H1 (cell line): ENCODE data around the gene ADAMTS20. TPM values are rescaled to one million over a fixed set of nuclear protein-coding genes. Genes with fewer than 3 reads are reported as not detected.

Experiments used
- CTCF ChIA-PET: fragments of 300-600 bp; sonication (Branson Sonifier 250); formaldehyde crosslinking; loops from one replicate; lab custom pipeline; 2021; ENCODE audit not compliant: partially characterized antibody; lab: Charles Lee
- POLR2A ChIA-PET: fragments of 300-600 bp; sonication (Branson Sonifier 250); formaldehyde crosslinking; loops from one replicate; lab custom pipeline; 2021; ENCODE audit warnings: inconsistent platforms; ENCODE audit not compliant: partially characterized antibody; lab: Charles Lee
- DNase-seq, 2 experiments: peaks; one replicate each; pipeline versions ENCODE4 v3.0.0 to v3.0.0-alpha.2; 2010 to 2022; ENCODE audit warnings: low spot score in 2 of 2, low read depth in 1 of 2, mixed read lengths in 1 of 2
- FAIRE-seq: peaks from 2 replicates; lab custom pipeline; 2011; peaks lifted over from hg19 to GRCh38; lab: Jason Lieb, UNC
- H2AFZ ChIP-seq: 2 replicates; pipeline ENCODE4 v1.8.1; 2012; ENCODE audit warnings: low read length, inconsistent platforms
- H2AK5ac ChIP-seq: 2 replicates; pipeline ENCODE4 v1.6.1; 2013; ENCODE audit warnings: low read depth, low read length
- H2BK120ac ChIP-seq: replicated peaks from 2 replicates; pipeline ENCODE3; 2013; ENCODE audit warnings: low read depth, low read length, inconsistent platforms
- H2BK12ac ChIP-seq: 2 replicates; pipeline ENCODE4 v1.6.1; 2013; ENCODE audit warnings: low read depth, low read length
- H2BK15ac ChIP-seq: 2 replicates; pipeline ENCODE4 v1.6.1; 2013; ENCODE audit warnings: low read length
- H2BK20ac ChIP-seq: 2 replicates; pipeline ENCODE4 v1.6.1; 2013; ENCODE audit warnings: low read length
- H2BK5ac ChIP-seq: 2 replicates; pipeline ENCODE4 v1.6.1; 2013; ENCODE audit warnings: low read depth, low read length
- H3K14ac ChIP-seq: 2 replicates; pipeline ENCODE4 v1.6.1; 2013; ENCODE audit warnings: inconsistent platforms; ENCODE audit not compliant: insufficient read length
- H3K18ac ChIP-seq: 2 replicates; pipeline ENCODE4 v1.6.1; 2013; ENCODE audit warnings: low read length; ENCODE audit errors: extremely low read depth
- H3K23ac ChIP-seq: 2 replicates; pipeline ENCODE4 v1.6.1; 2013; ENCODE audit warnings: inconsistent platforms; ENCODE audit not compliant: insufficient read length
- H3K23me2 ChIP-seq: 2 replicates; pipeline ENCODE4 v1.6.1; 2013; ENCODE audit warnings: low read depth, low read length
- H3K27ac ChIP-seq: 2 replicates; pipeline ENCODE4 v1.6.1; 2011; ENCODE audit warnings: low read depth, low read length, inconsistent platforms
- H3K27me3 ChIP-seq, 4 experiments: replicated peaks in 1 of 4; 1 replicate in 1 of 4; 2 replicates in 3 of 4; pipeline versions ENCODE4 v1.6.1 to v1.8.1; 2011 to 2013; ENCODE audit warnings: low read length in 3 of 4, mild to moderate bottlenecking in 3 of 4, inconsistent platforms in 2 of 4, mixed read lengths in 2 of 4, moderate library complexity in 1 of 4; ENCODE audit not compliant: control insufficient read depth in 3 of 4, insufficient read depth in 3 of 4; ENCODE audit errors: extremely low read depth in 1 of 4
- H3K36me3 ChIP-seq, 4 experiments: 2 replicates each; pipeline versions ENCODE4 v1.6.1 to v1.8.1; 2011 to 2013; ENCODE audit warnings: mild to moderate bottlenecking in 4 of 4, low read length in 3 of 4, moderate library complexity in 2 of 4, control low read depth in 1 of 4, inconsistent platforms in 1 of 4; ENCODE audit not compliant: insufficient read depth in 4 of 4, control insufficient read depth in 2 of 4
- H3K4ac ChIP-seq: replicated peaks from 2 replicates; pipeline ENCODE3; 2013; ENCODE audit warnings: low read length, low read depth, mixed read lengths, inconsistent platforms; ENCODE audit not compliant: insufficient read length
- H3K4me1 ChIP-seq, 4 experiments: replicated peaks in 1 of 4; 1 replicate in 1 of 4; 2 replicates in 3 of 4; pipeline versions ENCODE4 v1.6.1 to v1.8.1; 2011 to 2013; ENCODE audit warnings: low read length in 3 of 4, inconsistent platforms in 2 of 4, mixed read lengths in 1 of 4; ENCODE audit not compliant: insufficient read depth in 4 of 4, control insufficient read depth in 3 of 4
- H3K4me2 ChIP-seq, 2 experiments: 2 replicates each; pipeline versions ENCODE4 v1.6.1 to v1.8.1; 2011 to 2013; ENCODE audit warnings: low read depth in 2 of 2, low read length in 2 of 2, control low read depth in 1 of 2, inconsistent platforms in 1 of 2, mild to moderate bottlenecking in 1 of 2; ENCODE audit not compliant: insufficient read depth in 1 of 2
- H3K4me3 ChIP-seq, 4 experiments: fragments of 200-600, 300-600 bp in 1 of 4; sonication (generic), shearing (Covaris generic), sonication (Bioruptor Twin) in 1 of 4; 2 replicates each; pipeline versions ENCODE4 v1.5.1 to v1.8.1; 2011 to 2016; ENCODE audit warnings: low read length in 4 of 4, low read depth in 3 of 4, control low read depth in 2 of 4, inconsistent platforms in 2 of 4, mild to moderate bottlenecking in 2 of 4, mixed read lengths in 1 of 4, moderate library complexity in 1 of 4; ENCODE audit not compliant: insufficient read depth in 2 of 4; ENCODE audit errors: extremely low read depth in 1 of 4
- H3K56ac ChIP-seq: replicated peaks from 2 replicates; pipeline ENCODE3; 2013; ENCODE audit warnings: low read depth, mild to moderate bottlenecking, mixed read lengths, low read length, inconsistent platforms; ENCODE audit not compliant: insufficient read length
- H3K79me1 ChIP-seq: 2 replicates; pipeline ENCODE4 v1.6.1; 2013; ENCODE audit warnings: low read depth, low read length, control low read depth
- H3K79me2 ChIP-seq, 2 experiments: 2 replicates each; pipeline versions ENCODE4 v1.6.1 to v1.8.1; 2012 to 2013; ENCODE audit warnings: low read length in 2 of 2, mild to moderate bottlenecking in 2 of 2, inconsistent platforms in 1 of 2; ENCODE audit not compliant: insufficient read depth in 2 of 2, control insufficient read depth in 1 of 2
- H3K9ac ChIP-seq, 4 experiments: replicated peaks in 1 of 4; 1 replicate in 1 of 4; 2 replicates in 3 of 4; pipeline versions ENCODE4 v1.6.1 to v1.8.1; 2011 to 2013; ENCODE audit warnings: low read depth in 3 of 4, low read length in 3 of 4, control low read depth in 2 of 4, mild to moderate bottlenecking in 2 of 4, moderate library complexity in 2 of 4, inconsistent platforms in 1 of 4; ENCODE audit errors: extremely low read depth in 1 of 4
- H3K9me3 ChIP-seq, 2 experiments: 2 replicates each; pipeline versions ENCODE4 v1.6.1 to v1.8.1; 2012 to 2013; ENCODE audit warnings: mild to moderate bottlenecking in 2 of 2, moderate library complexity in 2 of 2, control low read depth in 1 of 2, inconsistent platforms in 1 of 2, low read depth in 1 of 2, low read length in 1 of 2, mixed read lengths in 1 of 2; ENCODE audit not compliant: insufficient read depth in 2 of 2
- H4K20me1 ChIP-seq, 2 experiments: replicated peaks in 1 of 2; 2 replicates each; pipeline versions ENCODE3 to v1.8.1; 2011 to 2013; ENCODE audit warnings: inconsistent platforms in 2 of 2, low read length in 2 of 2, mild to moderate bottlenecking in 1 of 2; ENCODE audit not compliant: insufficient read depth in 2 of 2, control insufficient read depth in 1 of 2
- H4K5ac ChIP-seq: 2 replicates; pipeline ENCODE4 v1.6.1; 2013; ENCODE audit warnings: low read length, low read depth, mixed read lengths, inconsistent platforms; ENCODE audit not compliant: insufficient read length
- H4K8ac ChIP-seq: 2 replicates; pipeline ENCODE4 v1.8.0; 2013; ENCODE audit warnings: mild to moderate bottlenecking, moderate library complexity, low read length, inconsistent platforms; ENCODE audit not compliant: insufficient read depth; ENCODE audit errors: extremely low read depth
- H4K91ac ChIP-seq: replicated peaks from 2 replicates; pipeline ENCODE3; 2013; ENCODE audit warnings: low read length, mixed read lengths, inconsistent platforms; ENCODE audit not compliant: insufficient read length
- JUN ChIP-seq: IDR thresholded peaks from 2 replicates; pipeline ENCODE4 v1.6.1; 2011; ENCODE audit warnings: low read depth, mild to moderate bottlenecking, improper control_type of control experiment, low read length
- polyA plus RNA-seq, 7 experiments: library from polyadenylated mRNA; depleted of rRNA in 3 of 7; stranded (reverse) in 5 of 7; unstranded in 2 of 7; fragments of >200 nt in 5 of 7; fragments of 200-250 nt in 2 of 7; gene quantifications; 1 replicate in 5 of 7; 2 replicates in 1 of 7; 4 replicates in 1 of 7; pipeline versions ENCODE4 v1.2.1 to v1.2.3, GENCODE V29; 2011 to 2013; ENCODE audit warnings: missing spikeins in 2 of 7, mixed read lengths in 2 of 7
- total RNA-seq: library from RNA; stranded (reverse); fragmentation: NEBNext Ultra II Directional; extraction: Animal tissue kit (Norgen Biotek cat#: 25700); gene quantifications from 2 replicates; pipeline ENCODE4 v1.2.1, GENCODE V29; 2021
- TF ChIP-seq, protein P1 (sequence below): IDR thresholded peaks from 2 replicates; pipeline ENCODE4 v1.6.1; 2011; ENCODE audit warnings: low read length, improper control_type of control experiment

The ADAMTS20 gene
- total and polyA plus RNA-seq, 2 of the 8 experiments (the other 6 are each of a cell fraction or from before 2014, with no cell fraction given), result 2.9 to 5.1 TPM

DNA sequence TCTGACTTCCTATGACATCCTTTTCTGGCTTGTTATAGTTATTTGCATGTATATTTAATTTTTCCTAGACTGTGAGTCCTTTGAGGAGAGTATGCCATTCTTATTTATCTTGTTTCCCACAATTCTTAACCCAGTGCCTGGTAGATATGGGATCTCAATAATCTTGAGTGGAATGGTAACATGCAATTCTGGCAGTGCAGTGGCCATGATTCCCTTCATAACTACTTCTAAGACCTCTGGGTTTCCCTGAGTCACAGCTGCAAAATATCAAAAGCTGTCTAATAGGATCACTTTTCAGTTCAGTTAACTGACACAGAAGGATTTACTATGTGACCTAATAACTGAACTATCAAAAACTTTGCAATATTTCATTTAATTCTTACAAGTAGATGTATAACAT, 135.0 kb downstream of the ADAMTS20 start:
- Histone ChIP-seq H3K9me3 (no peaks in the 10 kb centered on the region), H3K14ac (no peak overlapping the region), H2BK120ac (no peak overlapping the region), H3K79me1 (no peaks in the 10 kb centered on the region), H2BK20ac (no peak overlapping the region), H3K4me1 (no peaks in the 10 kb centered on the region), H3K56ac (no peak overlapping the region), H2BK12ac (no peak overlapping the region), H3K27ac (no peak overlapping the region), H3K18ac (no peak overlapping the region), H3K23me2 (no peaks in the 10 kb centered on the region; the same call in 1 of the 2 replicates), H3K4me2 (no peak overlapping the region), H3K36me3 (no peaks in the 10 kb centered on the region), H3K23ac (no peak overlapping the region), H2BK5ac (no peak overlapping the region), H4K91ac (no peak overlapping the region), H2AFZ (no peak overlapping the region), H3K4me3 (no peak overlapping the region), H2BK15ac (no peak overlapping the region), H3K79me2 (no peaks in the 10 kb centered on the region), H4K5ac (no peak overlapping the region), H4K8ac (no peak overlapping the region), H2AK5ac (no peak overlapping the region), H3K4ac (no peak overlapping the region), H4K20me1 (no peaks in the 10 kb centered on the region), H3K9ac (no peak overlapping the region), H3K27me3 (no peaks in the 10 kb centered on the region)
- CTCF ChIA-PET, result no interaction called here
- TF ChIP-seq JUN, result no peak
- TF ChIP-seq, protein P1, sequence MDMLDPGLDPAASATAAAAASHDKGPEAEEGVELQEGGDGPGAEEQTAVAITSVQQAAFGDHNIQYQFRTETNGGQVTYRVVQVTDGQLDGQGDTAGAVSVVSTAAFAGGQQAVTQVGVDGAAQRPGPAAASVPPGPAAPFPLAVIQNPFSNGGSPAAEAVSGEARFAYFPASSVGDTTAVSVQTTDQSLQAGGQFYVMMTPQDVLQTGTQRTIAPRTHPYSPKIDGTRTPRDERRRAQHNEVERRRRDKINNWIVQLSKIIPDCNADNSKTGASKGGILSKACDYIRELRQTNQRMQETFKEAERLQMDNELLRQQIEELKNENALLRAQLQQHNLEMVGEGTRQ, result no peak
- DNase-seq (no peak), FAIRE-seq (no peak)
- POLR2A ChIA-PET, result no interaction called here
